ENCODE results near the gene RRAD.
"Not testable (repeated sequence)": the region's sequence is repeated elsewhere in the genome, so short reads cannot be mapped to it uniquely, and the experiment has no call there.

RRAD gene

GRCh38 chr16:66899945-66900710 is 25.2 kb downstream of the RRAD start:
- DNase-seq = peak; percentile 66

- DNase-seq = no peak
These were observed 25.9 kb downstream of the RRAD start for GRCh38 chr16:66899310-66899944.

GRCh38 chr16:66898933-66899309 is 26.4 kb downstream of the RRAD start:
- DNase-seq = no peak

- DNase-seq = peak; percentile 45
These were observed 27.1 kb downstream of the RRAD start for GRCh38 chr16:66898207-66898606.

- not testable (repeated sequence) for DNase-seq
These were observed 28.7 kb downstream of the RRAD start for GRCh38 chr16:66896682-66897081.

GRCh38 chr16:66895999-66896398 is 29.3 kb downstream of the RRAD start:
- no peak for DNase-seq

GRCh38 chr16:66895689-66895979 is 29.7 kb downstream of the RRAD start:
- no peak for DNase-seq

GRCh38 chr16:66894948-66895688 is 30.2 kb downstream of the RRAD start:
- DNase-seq = peak; percentile 66

- no peak for DNase-seq
These were observed 31.3 kb downstream of the RRAD start for GRCh38 chr16:66894055-66894454.

- no peak for DNase-seq
These were observed 33.5 kb downstream of the RRAD start for GRCh38 chr16:66891797-66892196.

GRCh38 chr16:66891360-66891759 is 34.0 kb downstream of the RRAD start:
- no peak for DNase-seq

GRCh38 chr16:66890799-66891198 is 34.5 kb downstream of the RRAD start:
- no peak for DNase-seq

- no peak for DNase-seq
These were observed 35.7 kb downstream of the RRAD start for GRCh38 chr16:66889622-66890021.

GRCh38 chr16:66888647-66889615 is 36.4 kb downstream of the RRAD start:
- DNase-seq = no peak

- DNase-seq = no peak
These were observed 38.4 kb downstream of the RRAD start for GRCh38 chr16:66886914-66887313.

GRCh38 chr16:66886321-66886720 is 39.0 kb downstream of the RRAD start:
- no peak for DNase-seq

- DNase-seq = no peak
These were observed 39.8 kb downstream of the RRAD start for GRCh38 chr16:66885491-66885890.

- no peak for DNase-seq
These were observed 42.6 kb downstream of the RRAD start for GRCh38 chr16:66882702-66883101.

GRCh38 chr16:66881964-66882508 is 43.3 kb downstream of the RRAD start:
- DNase-seq = no peak

- DNase-seq = no peak
These were observed 43.8 kb downstream of the RRAD start for GRCh38 chr16:66881560-66881959.

- DNase-seq = no peak
These were observed 44.3 kb downstream of the RRAD start for GRCh38 chr16:66881014-66881417.

- peak; percentile 97 for DNase-seq
These were observed 44.9 kb downstream of the RRAD start, which contains the start of gene PDP2 for GRCh38 chr16:66880288-66881013. Gene PDP2, plus strand, starts transcription at chr16:66880515. Its CDS starts 3,770 bp downstream, at chr16:66884285.
